ENCODE measurements around the gene GTF2A1L. TPM values are rescaled to one million over a fixed set of nuclear protein-coding genes. Genes with fewer than 3 reads are reported as not detected.

Gene GTF2A1L
- total RNA-seq, 4 donors from 2014 or later: 0.67 to 4.2 TPM; not detected in 2

GRCh38 chr2:48635786-48636185 lies 18.1 kb downstream of the GTF2A1L start:
- WGBS, 2 donors: 86 to 89% methylated on average over 2 of the region's 2 CpGs
- TF ChIP-seq POLR2A (IDR thresholded peaks at IDR 0.05): no peak
- no peak for TF ChIP-seq CTCF (IDR thresholded peaks at IDR 0.05)

GRCh38 chr2:48638261-48638660 lies 20.6 kb downstream of the GTF2A1L start:
- whole genome bisulfite sequencing, 2 donors: 67 to 77% methylated on average over 1 of the region's 1 CpG

More at GRCh38 chr2:48635786-48636185, 18.1 kb downstream of the GTF2A1L start:
- H3K4me1 ChIP-seq: no peaks in the 10 kb centered on the region
- DNase-seq: no peak
- no peaks in the 10 kb centered on the region for H3K27me3 ChIP-seq
- H3K9me3 ChIP-seq: no peaks in the 10 kb centered on the region
- H3K27ac ChIP-seq: no peak overlapping the region
- no peaks in the 10 kb centered on the region for H3K36me3 ChIP-seq
- no peak overlapping the region for H3K4me3 ChIP-seq (replicated peaks in 1 of 3)
- intact Hi-C loops (cut with DNase I): no loop called here

GRCh38 chr2:48651158-48651790 lies 33.6 kb downstream of the GTF2A1L start:
- no peaks in the 10 kb centered on the region for H3K4me1 ChIP-seq
- H3K27me3 ChIP-seq: no peaks in the 10 kb centered on the region
- no peak for DNase-seq
- no peak overlapping the region for H3K4me3 ChIP-seq (replicated peaks in 1 of 3)
- TF ChIP-seq POLR2A (IDR thresholded peaks at IDR 0.05): no peak
- TF ChIP-seq CTCF (IDR thresholded peaks at IDR 0.05): no peak
- no peaks in the 10 kb centered on the region for H3K9me3 ChIP-seq
- no peak overlapping the region for H3K27ac ChIP-seq
- intact Hi-C loops (cut with DNase I): no loop called here
- whole genome bisulfite sequencing, 2 donors: 56 to 67% methylated on average over 4 of the region's 4 CpGs
- H3K36me3 ChIP-seq: no peaks in the 10 kb centered on the region

More at GRCh38 chr2:48638261-48638660, 20.6 kb downstream of the GTF2A1L start:
- TF ChIP-seq CTCF (IDR thresholded peaks at IDR 0.05) (no peak), POLR2A (IDR thresholded peaks at IDR 0.05) (no peak)
- no peak for DNase-seq
- Histone ChIP-seq H3K27ac (no peak overlapping the region), H3K27me3 (no peaks in the 10 kb centered on the region), H3K4me3 (replicated peaks in 1 of 3) (no peak overlapping the region), H3K4me1 (no peaks in the 10 kb centered on the region), H3K9me3 (no peaks in the 10 kb centered on the region), H3K36me3 (no peaks in the 10 kb centered on the region)
- intact Hi-C loops (cut with DNase I): no loop called here

- intact Hi-C loops (cut with DNase I): no loop called here
Measured at GRCh38 chr2:48668992-48669391, 51.3 kb downstream of the GTF2A1L start.

More at GRCh38 chr2:48668992-48669391, 51.3 kb downstream of the GTF2A1L start:
- H3K4me3 ChIP-seq (replicated peaks in 1 of 3): no peak overlapping the region
- WGBS, 2 donors: 66 to 80% methylated on average over 1 of the region's 1 CpG
- H3K27me3 ChIP-seq: no peaks in the 10 kb centered on the region
- no peak for DNase-seq
- no peaks in the 10 kb centered on the region for H3K4me1 ChIP-seq
- TF ChIP-seq POLR2A (IDR thresholded peaks at IDR 0.05): no peak
- TF ChIP-seq CTCF (IDR thresholded peaks at IDR 0.05): no peak
- H3K9me3 ChIP-seq: no peaks in the 10 kb centered on the region
- H3K36me3 ChIP-seq: no peaks in the 10 kb centered on the region
- no peak overlapping the region for H3K27ac ChIP-seq

Measured in thyroid gland (tissue), 4 donors.